ENCODE data around the gene GSN. TPM values are rescaled to one million over a fixed set of nuclear protein-coding genes. Genes with fewer than 3 reads are reported as not detected.

Gene GSN
- total RNA-seq, 1 experiment from 2014 or later: 68.3 TPM

DNA sequence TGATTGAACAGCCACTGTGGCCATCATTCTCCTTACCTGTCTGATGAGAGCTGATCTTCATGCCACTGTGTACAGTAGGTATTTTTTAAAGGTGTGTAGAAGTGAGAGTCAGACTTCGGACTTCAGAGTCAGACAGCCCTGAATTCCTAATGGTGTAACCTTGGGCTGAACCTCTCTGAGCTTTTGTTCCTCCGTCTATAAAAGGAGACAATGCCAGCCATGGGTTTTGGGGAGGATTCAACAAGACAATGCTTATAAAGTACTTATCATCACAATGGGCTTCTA is 18.7 kb downstream of the GSN start:
- Mint-ChIP-seq H3K4me3 (ENCODE audit: low read depth, unreplicated experiment) (peak overlapping the region; percentile 52), H3K27me3 (ENCODE audit: unreplicated experiment) (no peaks in the 10 kb centered on the region), H3K9me3 (ENCODE audit: low read depth, unreplicated experiment) (no peaks in the 10 kb centered on the region), H3K27ac (ENCODE audit: unreplicated experiment) (peak overlapping the region; percentile 99), H3K36me3 (ENCODE audit: insufficient read depth, unreplicated experiment) (peaks cover 50% of the 10 kb centered on the region), H3K4me1 (ENCODE audit: low read depth, unreplicated experiment) (peaks cover 67% of the 10 kb centered on the region)
- TSS peak; percentile 54 for BruUV-seq (replicated peaks)
- CTCF ChIA-PET: interaction anchor here (0.5 to 2.4 kb wide), 6 partner anchors 8 to 163 kb away, joined by 3 to 16 read pairs (median 6); partner anchors contain the start of gene GSN
- no peak for DNase-seq
- intact Hi-C loops (cut with micrococcal nuclease; ENCODE audit: unreplicated experiment): loop anchor here (5.0 kb wide), 2 partner anchors 36 to 74 kb away; no protein-coding TSS in a partner anchor
- no peak for TF ChIP-seq CTCF (IDR thresholded peaks at IDR 0.05; ENCODE audit: unreplicated experiment)

GRCh38 chr9:121286973-121287741 is 19.2 kb downstream of the GSN start:
- no TSS peak for BruUV-seq (replicated peaks)
- H3K27me3 Mint-ChIP-seq (ENCODE audit: unreplicated experiment): no peaks in the 10 kb centered on the region
- peak overlapping the region; percentile 99 for H3K27ac Mint-ChIP-seq (ENCODE audit: unreplicated experiment)
- H3K36me3 Mint-ChIP-seq (ENCODE audit: insufficient read depth, unreplicated experiment): peaks cover 44% of the 10 kb centered on the region
- peak; percentile 79 for DNase-seq
- H3K9me3 Mint-ChIP-seq (ENCODE audit: low read depth, unreplicated experiment): no peaks in the 10 kb centered on the region
- intact Hi-C loops (cut with micrococcal nuclease; ENCODE audit: unreplicated experiment): loop anchor here (5.0 kb wide), 2 partner anchors 35 to 75 kb away; no protein-coding TSS in a partner anchor
- no peak for TF ChIP-seq CTCF (IDR thresholded peaks at IDR 0.05; ENCODE audit: unreplicated experiment)
- H3K4me1 Mint-ChIP-seq (ENCODE audit: low read depth, unreplicated experiment): peaks cover 62% of the 10 kb centered on the region
- CTCF ChIA-PET: interaction anchor here (0.6 to 2.4 kb wide), 8 partner anchors 9 to 166 kb away, joined by 3 to 16 read pairs (median 4); partner anchors contain the start of gene GSN
- H3K4me3 Mint-ChIP-seq (ENCODE audit: low read depth, unreplicated experiment): peak overlapping the region; percentile 52

DNA sequence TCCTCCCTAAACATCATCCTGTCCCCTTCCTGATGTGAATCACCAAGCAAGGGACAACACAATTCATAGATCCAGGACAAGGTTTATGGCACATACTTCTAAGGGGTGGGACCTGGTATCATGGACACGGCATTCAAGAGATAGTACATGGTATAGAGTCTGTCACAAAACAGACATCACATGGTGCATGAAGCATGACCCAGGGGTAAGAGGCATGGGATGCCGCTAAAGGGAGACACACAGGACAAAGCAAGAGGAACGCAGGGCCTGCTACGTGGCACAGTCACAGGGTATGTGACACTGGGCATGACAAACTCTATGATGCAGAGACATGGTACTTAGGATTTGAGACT is 20.7 kb downstream of the GSN start:
- H3K27me3 Mint-ChIP-seq (ENCODE audit: unreplicated experiment): no peaks in the 10 kb centered on the region
- BruUV-seq (replicated peaks): no TSS peak
- DNase-seq: peak; percentile 8
- peaks cover 47% of the 10 kb centered on the region for H3K4me1 Mint-ChIP-seq (ENCODE audit: low read depth, unreplicated experiment)
- H3K36me3 Mint-ChIP-seq (ENCODE audit: insufficient read depth, unreplicated experiment): peaks cover 39% of the 10 kb centered on the region
- CTCF ChIA-PET: interaction anchor here (2.4 kb wide), 1 partner anchor 10 kb away, joined by 16 read pairs; no protein-coding TSS in a partner anchor
- intact Hi-C loops (cut with micrococcal nuclease; ENCODE audit: unreplicated experiment): loop anchor here (5.0 kb wide), 2 partner anchors 34 to 76 kb away; no protein-coding TSS in a partner anchor
- no peaks in the 10 kb centered on the region for H3K9me3 Mint-ChIP-seq (ENCODE audit: low read depth, unreplicated experiment)
- H3K27ac Mint-ChIP-seq (ENCODE audit: unreplicated experiment): peak overlapping the region; percentile 99
- peak overlapping the region; percentile 47 for H3K4me3 Mint-ChIP-seq (ENCODE audit: low read depth, unreplicated experiment)
- TF ChIP-seq CTCF (IDR thresholded peaks at IDR 0.05; ENCODE audit: unreplicated experiment): no peak

DNA sequence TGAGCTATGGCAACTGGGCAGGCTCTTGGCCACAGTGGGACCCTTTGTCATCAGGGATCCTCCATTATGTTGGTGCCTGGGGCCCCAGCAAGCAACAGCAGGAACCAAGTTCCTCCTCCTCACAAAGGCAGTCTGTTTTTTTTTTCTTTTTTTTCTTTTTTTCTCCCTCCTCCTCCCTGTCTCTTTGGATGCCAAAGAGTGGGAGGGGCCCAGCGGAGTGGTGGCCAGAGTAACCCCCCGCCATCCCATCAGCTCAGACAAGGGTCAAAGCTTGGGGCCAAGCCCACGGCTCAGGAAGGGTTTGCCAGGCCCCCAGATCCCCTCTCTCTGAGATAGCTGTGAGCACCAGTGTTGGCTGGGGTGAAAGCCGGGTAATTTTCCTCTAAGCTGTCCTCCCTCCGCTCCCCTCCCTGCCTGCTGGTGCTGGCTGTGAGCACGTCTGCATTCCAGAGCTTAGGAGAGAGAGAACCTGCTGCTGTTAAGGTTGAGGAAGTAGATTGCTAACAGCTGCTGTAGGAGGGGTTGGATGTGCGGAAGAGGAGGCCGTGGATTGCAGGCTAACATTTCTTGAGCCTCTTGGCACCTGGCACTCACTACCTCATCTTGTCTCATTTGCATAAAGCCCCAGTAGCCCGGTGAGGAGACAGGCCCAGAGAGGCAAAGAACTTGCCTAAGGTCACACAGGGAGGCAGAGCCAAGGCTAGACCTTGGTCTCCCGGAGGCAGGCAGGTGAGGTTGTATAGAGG is 21.2 kb downstream of the GSN start:
- Mint-ChIP-seq H3K36me3 (ENCODE audit: insufficient read depth, unreplicated experiment) (peaks cover 34% of the 10 kb centered on the region), H3K27me3 (ENCODE audit: unreplicated experiment) (no peaks in the 10 kb centered on the region), H3K9me3 (ENCODE audit: low read depth, unreplicated experiment) (no peaks in the 10 kb centered on the region), H3K4me3 (ENCODE audit: low read depth, unreplicated experiment) (peak overlapping the region; percentile 47), H3K4me1 (ENCODE audit: low read depth, unreplicated experiment) (peaks cover 41% of the 10 kb centered on the region), H3K27ac (ENCODE audit: unreplicated experiment) (peak overlapping the region; percentile 99)
- intact Hi-C loops (cut with micrococcal nuclease; ENCODE audit: unreplicated experiment): loop anchor here (5.0 kb wide), 2 partner anchors 33 to 77 kb away; no protein-coding TSS in a partner anchor
- no peak for TF ChIP-seq CTCF (IDR thresholded peaks at IDR 0.05; ENCODE audit: unreplicated experiment)
- CTCF ChIA-PET: no interaction called here
- no TSS peak for BruUV-seq (replicated peaks)
- DNase-seq: peak; percentile 58
